OCI-LY3 (cell line): ENCODE data around the gene FCHSD2.

Experiments used
- EZH2phosphoT487 ChIP-seq: fragments of 200-600 bp; shearing (Covaris generic); IDR thresholded peaks from 2 replicates; pipeline ENCODE4 v1.6.1; 2018; ENCODE audit warnings: antibody characterized with exemption, mixed run types, low read depth
- TF ChIP-seq, protein P1 (sequence below): fragments of 200-600, 300-600 bp; sonication (generic); IDR thresholded peaks from 2 replicates; pipeline ENCODE4 v1.5.1; 2014; ENCODE audit warnings: antibody characterized with exemption, low read length, low read depth

- TF ChIP-seq, protein P1, sequence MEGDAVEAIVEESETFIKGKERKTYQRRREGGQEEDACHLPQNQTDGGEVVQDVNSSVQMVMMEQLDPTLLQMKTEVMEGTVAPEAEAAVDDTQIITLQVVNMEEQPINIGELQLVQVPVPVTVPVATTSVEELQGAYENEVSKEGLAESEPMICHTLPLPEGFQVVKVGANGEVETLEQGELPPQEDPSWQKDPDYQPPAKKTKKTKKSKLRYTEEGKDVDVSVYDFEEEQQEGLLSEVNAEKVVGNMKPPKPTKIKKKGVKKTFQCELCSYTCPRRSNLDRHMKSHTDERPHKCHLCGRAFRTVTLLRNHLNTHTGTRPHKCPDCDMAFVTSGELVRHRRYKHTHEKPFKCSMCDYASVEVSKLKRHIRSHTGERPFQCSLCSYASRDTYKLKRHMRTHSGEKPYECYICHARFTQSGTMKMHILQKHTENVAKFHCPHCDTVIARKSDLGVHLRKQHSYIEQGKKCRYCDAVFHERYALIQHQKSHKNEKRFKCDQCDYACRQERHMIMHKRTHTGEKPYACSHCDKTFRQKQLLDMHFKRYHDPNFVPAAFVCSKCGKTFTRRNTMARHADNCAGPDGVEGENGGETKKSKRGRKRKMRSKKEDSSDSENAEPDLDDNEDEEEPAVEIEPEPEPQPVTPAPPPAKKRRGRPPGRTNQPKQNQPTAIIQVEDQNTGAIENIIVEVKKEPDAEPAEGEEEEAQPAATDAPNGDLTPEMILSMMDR, result no peak
- no peak for TF ChIP-seq EZH2phosphoT487
Observed at GRCh38 chr11:72920001-72920400, 222.1 kb downstream of the FCHSD2 start.
